ENCODE results near the gene FAM13C.

DNA sequence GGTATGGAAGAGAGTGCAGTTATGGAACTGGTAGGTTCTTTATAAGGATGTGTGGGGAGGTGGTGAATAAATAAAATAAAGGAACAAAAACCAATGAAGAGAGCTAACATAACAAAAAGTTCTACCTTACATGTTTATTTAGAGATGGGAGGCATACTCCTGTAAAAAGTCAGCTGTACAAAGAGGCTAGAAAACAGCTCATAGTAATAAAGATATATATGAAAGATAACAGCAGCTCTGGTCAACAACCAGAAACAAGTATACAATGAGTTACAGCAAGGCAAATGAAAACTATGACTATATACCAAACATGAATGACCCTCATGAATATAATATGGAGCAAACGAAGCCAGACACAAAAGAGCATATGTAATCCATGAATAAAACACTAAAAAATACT, 62.0 kb downstream of the FAM13C start:
- no peak for TF ChIP-seq EP300 (IDR thresholded peaks at IDR 0.05; ENCODE audit: borderline replicate concordance in 1 of 2, low read depth in 1 of 2, low read length in 1 of 2)
- no peak for TF ChIP-seq TEAD4 (IDR thresholded peaks at IDR 0.05; ENCODE audit: borderline replicate concordance, insufficient read depth)
- TF ChIP-seq, protein P1, sequence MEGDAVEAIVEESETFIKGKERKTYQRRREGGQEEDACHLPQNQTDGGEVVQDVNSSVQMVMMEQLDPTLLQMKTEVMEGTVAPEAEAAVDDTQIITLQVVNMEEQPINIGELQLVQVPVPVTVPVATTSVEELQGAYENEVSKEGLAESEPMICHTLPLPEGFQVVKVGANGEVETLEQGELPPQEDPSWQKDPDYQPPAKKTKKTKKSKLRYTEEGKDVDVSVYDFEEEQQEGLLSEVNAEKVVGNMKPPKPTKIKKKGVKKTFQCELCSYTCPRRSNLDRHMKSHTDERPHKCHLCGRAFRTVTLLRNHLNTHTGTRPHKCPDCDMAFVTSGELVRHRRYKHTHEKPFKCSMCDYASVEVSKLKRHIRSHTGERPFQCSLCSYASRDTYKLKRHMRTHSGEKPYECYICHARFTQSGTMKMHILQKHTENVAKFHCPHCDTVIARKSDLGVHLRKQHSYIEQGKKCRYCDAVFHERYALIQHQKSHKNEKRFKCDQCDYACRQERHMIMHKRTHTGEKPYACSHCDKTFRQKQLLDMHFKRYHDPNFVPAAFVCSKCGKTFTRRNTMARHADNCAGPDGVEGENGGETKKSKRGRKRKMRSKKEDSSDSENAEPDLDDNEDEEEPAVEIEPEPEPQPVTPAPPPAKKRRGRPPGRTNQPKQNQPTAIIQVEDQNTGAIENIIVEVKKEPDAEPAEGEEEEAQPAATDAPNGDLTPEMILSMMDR (IDR thresholded peaks at IDR 0.05): no peak
- TF ChIP-seq RAD21 (IDR thresholded peaks at IDR 0.05; ENCODE audit: low read length): no peak
- no peak for TF ChIP-seq SIN3A (IDR thresholded peaks at IDR 0.05; ENCODE audit: borderline replicate concordance, low read depth, low read length)
- TF ChIP-seq EZH2phosphoT487 (IDR thresholded peaks at IDR 0.05; ENCODE audit: borderline replicate concordance, low read depth): no peak
- TF ChIP-seq, protein P2, sequence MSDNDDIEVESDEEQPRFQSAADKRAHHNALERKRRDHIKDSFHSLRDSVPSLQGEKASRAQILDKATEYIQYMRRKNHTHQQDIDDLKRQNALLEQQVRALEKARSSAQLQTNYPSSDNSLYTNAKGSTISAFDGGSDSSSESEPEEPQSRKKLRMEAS (IDR thresholded peaks at IDR 0.05; ENCODE audit: low read depth): no peak
- TF ChIP-seq POLR2AphosphoS5 (IDR thresholded peaks at IDR 0.05; ENCODE audit: low read depth, low read length): no peak
- no peak for TF ChIP-seq GATA2 (CRISPR knock-in tag; IDR thresholded peaks at IDR 0.05)
- TF ChIP-seq MEF2A (IDR thresholded peaks at IDR 0.05; ENCODE audit: borderline replicate concordance, low read depth): no peak
- TF ChIP-seq TCF12 (IDR thresholded peaks at IDR 0.05): no peak
